IMR-90 (cell line): ENCODE measurements around the gene DDX19B.

Source experiments
- CEBPB ChIP-seq: IDR thresholded peaks from 2 replicates; pipeline ENCODE4 v1.6.1; 2012; ENCODE audit warnings: low read depth, low read length, improper control_type of control experiment
- CHD1 ChIP-seq: IDR thresholded peaks from 2 replicates; pipeline ENCODE4 v1.6.1; 2012; ENCODE audit warnings: low read depth, low read length, improper control_type of control experiment
- ELK1 ChIP-seq: fragments of 150-350 bp; IDR thresholded peaks from 2 replicates; pipeline ENCODE4 v1.6.1; 2016; ENCODE audit warnings: low read depth, mild to moderate bottlenecking, low read length, moderate library complexity, borderline replicate concordance
- MAZ ChIP-seq: IDR thresholded peaks from 2 replicates; pipeline ENCODE4 v1.6.1; 2012; ENCODE audit warnings: low read depth, mild to moderate bottlenecking, low read length, improper control_type of control experiment, moderate library complexity, borderline replicate concordance
- POLR2A ChIP-seq: IDR thresholded peaks from 2 replicates; pipeline ENCODE4 v1.6.1; 2012; ENCODE audit warnings: mild to moderate bottlenecking, low read depth, low read length
- RCOR1 ChIP-seq: IDR thresholded peaks from 2 replicates; pipeline ENCODE4 v1.6.1; 2012; ENCODE audit warnings: mild to moderate bottlenecking, low read length, improper control_type of control experiment; ENCODE audit not compliant: insufficient replicate concordance
- RFX5 ChIP-seq: IDR thresholded peaks from 2 replicates; pipeline ENCODE4 v1.8.0; 2012; ENCODE audit warnings: low read depth, mild to moderate bottlenecking, low read length, moderate library complexity
- SMC3 ChIP-seq: fragments of 150-350 bp; IDR thresholded peaks from 2 replicates; pipeline ENCODE4 v1.6.1; 2016; ENCODE audit warnings: low read depth, mild to moderate bottlenecking, antibody characterized with exemption, low read length, moderate library complexity
- TF ChIP-seq, protein P1 (sequence below): conservative IDR thresholded peaks from 2 replicates; pipeline ENCODE4 v1.5.1; 2012; ENCODE audit warnings: mild to moderate bottlenecking, low read depth, low read length, improper control_type of control experiment

DNA sequence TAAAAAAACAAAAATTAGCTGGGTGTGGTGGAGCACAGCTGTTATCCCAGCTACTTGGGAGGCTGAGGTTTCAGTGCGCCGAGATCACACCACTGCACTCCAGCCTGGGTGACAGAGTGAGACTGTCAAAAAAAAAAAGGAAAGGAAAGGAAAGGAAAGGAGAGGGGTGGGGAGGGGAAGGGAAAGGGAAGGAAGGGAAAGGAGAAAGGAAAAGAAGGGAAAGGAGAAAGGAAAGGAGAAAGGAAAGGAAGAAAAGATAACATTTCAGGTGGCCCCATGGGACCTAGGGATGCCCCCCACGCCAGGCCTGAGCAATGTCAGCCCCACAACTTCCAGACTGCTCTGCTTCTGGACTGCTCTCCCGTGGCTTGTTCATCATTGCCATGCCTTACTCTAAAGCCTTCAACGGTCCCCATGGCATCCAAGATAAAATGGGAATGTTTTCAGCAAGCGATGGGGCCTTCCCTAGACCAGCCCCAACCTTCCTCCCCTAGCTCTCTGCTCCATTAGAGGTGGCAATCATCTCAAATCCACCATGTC lies 84.5 kb downstream of the DDX19B start:
- TF ChIP-seq ELK1, result no peak
- TF ChIP-seq RFX5, result no peak
- TF ChIP-seq, protein P1, sequence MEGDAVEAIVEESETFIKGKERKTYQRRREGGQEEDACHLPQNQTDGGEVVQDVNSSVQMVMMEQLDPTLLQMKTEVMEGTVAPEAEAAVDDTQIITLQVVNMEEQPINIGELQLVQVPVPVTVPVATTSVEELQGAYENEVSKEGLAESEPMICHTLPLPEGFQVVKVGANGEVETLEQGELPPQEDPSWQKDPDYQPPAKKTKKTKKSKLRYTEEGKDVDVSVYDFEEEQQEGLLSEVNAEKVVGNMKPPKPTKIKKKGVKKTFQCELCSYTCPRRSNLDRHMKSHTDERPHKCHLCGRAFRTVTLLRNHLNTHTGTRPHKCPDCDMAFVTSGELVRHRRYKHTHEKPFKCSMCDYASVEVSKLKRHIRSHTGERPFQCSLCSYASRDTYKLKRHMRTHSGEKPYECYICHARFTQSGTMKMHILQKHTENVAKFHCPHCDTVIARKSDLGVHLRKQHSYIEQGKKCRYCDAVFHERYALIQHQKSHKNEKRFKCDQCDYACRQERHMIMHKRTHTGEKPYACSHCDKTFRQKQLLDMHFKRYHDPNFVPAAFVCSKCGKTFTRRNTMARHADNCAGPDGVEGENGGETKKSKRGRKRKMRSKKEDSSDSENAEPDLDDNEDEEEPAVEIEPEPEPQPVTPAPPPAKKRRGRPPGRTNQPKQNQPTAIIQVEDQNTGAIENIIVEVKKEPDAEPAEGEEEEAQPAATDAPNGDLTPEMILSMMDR, result no peak
- TF ChIP-seq POLR2A, result no peak
- TF ChIP-seq CHD1, result no peak
- no peak for TF ChIP-seq SMC3
- no peak for TF ChIP-seq RCOR1
- TF ChIP-seq MAZ, result no peak
- TF ChIP-seq CEBPB, result no peak
